Activated CD4-positive, CD25-positive, alpha-beta regulatory T cell (primary cell): ENCODE measurements around the gene ZSCAN1.
A peak's percentile ranks its signal among the peaks of the same experiment; 100 is the strongest.

ENCODE experiments used
- DNase-seq, 4 experiments: peaks; one replicate each; lab custom pipeline; 2025; lab: John Stamatoyannopoulos, UW

Gene ZSCAN1

DNA sequence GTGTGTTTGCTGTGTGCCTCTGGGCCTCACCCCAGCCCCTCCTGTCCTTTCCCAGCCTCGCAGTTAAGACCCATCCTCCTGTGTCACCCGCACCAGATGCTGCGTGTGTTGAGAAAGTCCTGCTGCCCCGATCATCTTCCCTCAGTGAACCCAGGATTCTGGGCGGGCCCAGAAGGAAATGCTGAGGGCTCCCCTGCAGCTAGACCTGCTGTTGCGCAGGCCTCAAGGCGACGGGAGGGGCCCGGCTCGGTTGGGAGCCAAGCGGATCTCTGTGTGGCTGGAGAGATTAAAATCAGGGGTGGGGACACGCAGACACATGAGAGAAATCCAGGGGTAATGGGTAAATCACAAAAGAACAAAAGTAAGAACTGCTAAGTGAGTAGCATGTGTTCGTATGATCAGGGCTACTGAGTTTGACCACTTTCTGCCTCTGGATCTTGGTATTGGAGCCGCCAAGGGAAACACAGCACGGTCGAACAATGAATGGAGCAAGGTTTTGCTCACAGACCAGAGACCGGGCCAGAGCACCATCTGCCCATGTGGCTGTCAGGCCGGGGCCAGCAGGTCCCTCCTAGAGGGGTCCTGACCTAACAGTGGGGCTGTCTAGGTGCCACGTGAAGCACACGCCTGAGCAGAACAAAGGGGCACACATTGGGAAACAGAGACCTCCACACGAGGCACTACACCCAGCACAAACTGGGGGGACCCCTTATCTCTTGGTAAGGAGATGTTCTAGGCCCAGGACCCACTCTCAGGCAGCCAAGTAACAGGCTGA is 7.1 kb downstream of the ZSCAN1 start:
- no peak for DNase-seq

DNA sequence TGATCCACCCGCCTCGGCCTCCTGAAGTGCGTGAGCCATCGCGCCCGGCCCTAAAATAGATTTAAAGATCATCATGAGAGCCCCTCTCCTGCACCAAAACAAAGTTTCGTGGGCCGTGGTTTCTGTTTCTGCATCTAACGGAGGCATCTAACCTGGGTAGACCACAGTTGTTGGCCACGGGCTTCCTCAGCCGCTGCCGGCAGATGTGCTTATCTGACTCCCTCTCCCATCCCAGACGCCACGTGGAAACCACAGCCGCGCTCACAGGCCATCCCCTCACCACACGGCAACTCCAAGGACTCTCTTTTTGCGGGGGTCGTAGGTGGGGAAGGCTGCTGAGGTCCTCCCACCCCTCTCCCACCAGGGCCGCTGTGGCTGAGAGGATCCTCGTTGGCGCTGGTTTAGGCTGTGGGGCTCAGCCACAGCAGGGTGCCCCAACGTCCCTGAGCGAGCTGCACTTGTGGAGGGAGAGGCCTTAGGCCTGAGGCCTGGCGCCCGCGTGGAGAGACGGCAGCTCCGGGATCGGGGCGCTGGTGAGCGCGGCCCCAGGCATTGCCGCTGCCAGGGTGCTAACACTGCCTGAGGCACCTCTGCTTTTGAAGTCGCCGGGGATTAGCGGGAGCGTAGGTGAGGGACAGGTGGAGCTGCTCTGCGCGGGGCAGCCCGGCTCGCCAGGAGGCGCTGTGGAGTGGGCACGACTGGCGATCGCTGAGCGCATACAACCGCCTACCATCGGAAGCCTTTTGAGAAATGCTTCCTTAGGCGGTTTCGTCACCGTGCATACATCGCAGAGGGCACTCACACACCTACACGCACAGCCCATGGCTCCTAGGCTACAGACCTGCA is 8.9 kb downstream of the ZSCAN1 start:
- no peak for DNase-seq

DNA sequence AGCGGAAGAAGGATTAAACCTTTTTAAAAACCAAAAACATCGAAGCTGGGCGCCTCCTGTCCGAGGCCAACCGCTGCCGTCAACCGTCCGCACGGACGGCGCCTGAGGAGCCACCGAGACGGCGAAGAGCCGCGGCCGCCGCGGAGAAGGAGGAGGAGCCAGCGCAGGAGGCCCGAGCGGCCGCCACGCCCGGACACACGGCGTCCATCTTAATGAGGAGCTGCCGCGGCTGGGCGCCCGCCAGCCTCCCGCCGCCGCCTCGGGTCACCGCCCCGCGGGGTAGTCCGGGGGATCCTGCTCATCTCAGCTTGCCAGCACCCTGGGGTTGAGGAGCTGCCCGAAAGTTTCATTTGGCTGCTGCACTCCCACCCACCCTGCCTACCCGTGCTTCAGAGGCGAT is 10.6 kb downstream of the ZSCAN1 start:
- DNase-seq, result no peak

DNA sequence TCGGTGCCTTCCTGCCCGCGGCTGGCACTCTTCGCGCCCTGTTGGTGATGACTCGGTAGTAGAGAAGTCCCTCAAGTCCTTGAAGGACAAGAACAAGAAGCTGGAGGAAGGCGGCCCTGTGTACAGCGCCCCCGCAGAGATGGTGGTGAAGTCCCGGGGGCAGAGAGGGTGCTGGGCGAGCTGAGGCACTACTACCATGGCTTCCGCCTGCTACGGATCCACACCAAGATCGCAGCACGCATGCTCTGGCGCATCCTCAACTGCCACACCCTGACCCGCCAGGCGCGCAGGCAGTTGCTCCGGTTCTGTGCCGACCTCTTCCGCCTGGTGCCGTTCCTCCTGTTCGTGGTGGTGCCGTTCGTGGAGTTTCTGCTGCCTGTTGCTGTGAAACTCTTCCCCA is 11.1 kb downstream of the ZSCAN1 start:
- no peak for DNase-seq

DNA sequence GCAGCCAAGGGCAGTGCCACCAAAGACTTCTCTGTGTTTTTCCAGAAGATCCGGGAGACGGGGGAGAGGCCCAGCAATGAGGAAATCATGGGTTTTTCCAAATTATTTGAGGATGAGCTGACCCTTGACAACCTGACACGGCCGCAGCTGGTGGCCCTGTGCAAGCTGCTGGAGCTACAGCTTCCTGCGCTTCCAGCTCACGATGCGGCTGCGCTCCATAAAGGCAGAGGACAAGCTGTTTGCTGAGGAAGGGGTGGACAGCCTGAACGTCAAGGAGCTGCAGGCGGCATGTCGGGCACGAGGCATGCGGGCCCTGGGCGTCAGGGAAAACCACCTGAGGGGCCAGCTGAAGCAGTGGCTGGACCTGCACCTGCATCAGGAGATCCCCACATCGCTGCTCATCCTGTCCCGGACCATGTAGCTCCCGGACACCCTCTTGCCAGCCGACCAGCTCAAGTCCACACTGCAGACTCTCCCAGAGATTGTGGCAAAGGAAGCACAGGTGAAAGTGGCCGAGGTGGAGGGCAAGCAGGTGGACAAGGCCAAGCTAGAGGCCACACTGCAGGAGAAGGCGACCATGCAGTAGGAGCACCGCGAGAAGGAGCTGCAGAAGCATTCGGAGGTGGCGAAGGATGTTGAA is 11.7 kb downstream of the ZSCAN1 start:
- no peak for DNase-seq

DNA sequence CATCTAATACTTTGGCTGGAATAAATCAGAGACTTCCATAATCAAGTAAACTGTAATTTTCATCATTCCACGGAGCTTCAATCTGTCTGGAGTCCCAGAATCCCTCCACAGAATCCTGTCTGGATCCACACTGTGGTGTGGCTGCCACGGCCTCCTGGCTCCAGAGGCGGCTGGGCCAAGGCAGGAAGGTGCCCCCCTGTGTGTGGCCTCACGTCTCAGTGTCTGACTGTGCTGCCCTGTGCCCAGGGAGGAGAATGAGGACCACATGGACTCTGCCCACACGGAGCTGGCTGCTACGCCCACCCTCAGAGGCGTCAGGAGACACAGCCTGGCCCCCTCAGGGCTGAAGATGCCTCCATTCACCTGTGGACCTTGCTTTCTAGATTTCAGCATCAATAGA is 13.0 kb downstream of the ZSCAN1 start:
- no peak for DNase-seq

DNA sequence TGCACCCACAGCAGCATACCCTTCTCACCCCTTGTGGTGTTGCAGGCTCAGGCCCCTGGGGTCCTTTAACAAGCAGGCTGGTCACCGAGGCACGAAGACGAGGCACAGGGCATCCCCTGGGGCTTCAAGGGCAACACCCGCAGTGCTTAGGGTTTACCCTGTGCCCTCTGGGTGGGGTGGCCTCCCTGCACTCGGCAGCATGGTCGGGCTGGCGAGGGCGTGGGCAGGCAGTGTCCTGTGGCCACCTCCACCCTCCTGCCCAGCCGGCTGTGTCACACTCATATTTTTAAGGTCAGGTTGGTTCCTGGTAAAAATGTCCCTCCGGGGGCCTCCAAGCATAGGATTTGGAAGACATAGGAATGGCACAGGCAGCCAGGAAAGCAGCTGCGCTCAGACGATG is 13.8 kb downstream of the ZSCAN1 start:
- DNase-seq, result no peak

DNA sequence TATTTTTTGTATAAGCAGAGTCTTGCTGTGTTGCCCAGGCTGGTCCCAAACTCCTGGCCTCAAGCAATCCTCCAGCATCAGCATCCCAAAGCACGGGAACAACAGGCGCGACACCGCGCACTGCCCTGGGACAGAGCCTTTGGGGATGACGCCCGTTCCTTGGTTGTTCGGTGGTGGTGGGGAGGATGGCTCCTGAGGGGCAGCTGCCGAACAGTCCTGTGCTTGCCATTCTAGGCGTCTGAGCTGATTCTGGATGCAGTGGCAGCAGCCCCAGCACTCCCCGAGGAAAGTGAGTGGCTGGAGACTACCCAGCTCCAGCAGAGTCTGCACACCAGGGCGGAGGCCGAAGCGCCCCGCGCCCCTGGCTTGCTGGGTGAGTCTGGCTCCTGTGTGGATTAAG is 18.4 kb downstream of the ZSCAN1 start:
- DNase-seq, result no peak

DNA sequence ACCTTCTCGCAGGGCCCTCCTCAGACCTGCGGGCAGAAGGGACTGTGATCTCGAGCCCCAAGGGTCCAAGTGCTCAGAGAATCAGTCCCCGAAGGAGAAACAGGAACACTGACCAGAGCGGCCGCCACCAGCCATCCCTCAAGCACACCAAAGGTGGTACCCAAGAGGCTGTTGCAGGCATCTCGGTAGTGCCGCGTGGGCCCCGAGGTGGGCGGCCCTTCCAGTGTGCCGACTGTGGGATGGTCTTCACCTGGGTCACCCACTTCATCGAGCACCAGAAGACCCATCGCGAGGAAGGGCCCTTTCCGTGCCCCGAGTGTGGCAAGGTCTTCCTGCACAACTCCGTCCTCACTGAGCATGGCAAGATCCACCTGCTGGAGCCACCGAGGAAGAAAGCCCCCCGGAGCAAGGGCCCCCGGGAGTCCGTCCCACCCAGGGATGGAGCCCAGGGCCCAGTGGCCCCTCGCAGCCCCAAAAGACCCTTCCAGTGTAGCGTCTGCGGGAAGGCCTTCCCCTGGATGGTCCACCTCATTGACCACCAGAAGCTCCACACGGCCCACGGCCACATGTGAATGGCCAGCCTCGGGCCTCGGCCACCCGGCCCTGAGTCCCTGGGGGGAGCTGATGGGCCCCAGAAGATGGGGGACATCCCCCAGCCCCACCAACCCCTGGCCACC is 19.8 kb downstream of the ZSCAN1 start:
- no peak for DNase-seq

DNA sequence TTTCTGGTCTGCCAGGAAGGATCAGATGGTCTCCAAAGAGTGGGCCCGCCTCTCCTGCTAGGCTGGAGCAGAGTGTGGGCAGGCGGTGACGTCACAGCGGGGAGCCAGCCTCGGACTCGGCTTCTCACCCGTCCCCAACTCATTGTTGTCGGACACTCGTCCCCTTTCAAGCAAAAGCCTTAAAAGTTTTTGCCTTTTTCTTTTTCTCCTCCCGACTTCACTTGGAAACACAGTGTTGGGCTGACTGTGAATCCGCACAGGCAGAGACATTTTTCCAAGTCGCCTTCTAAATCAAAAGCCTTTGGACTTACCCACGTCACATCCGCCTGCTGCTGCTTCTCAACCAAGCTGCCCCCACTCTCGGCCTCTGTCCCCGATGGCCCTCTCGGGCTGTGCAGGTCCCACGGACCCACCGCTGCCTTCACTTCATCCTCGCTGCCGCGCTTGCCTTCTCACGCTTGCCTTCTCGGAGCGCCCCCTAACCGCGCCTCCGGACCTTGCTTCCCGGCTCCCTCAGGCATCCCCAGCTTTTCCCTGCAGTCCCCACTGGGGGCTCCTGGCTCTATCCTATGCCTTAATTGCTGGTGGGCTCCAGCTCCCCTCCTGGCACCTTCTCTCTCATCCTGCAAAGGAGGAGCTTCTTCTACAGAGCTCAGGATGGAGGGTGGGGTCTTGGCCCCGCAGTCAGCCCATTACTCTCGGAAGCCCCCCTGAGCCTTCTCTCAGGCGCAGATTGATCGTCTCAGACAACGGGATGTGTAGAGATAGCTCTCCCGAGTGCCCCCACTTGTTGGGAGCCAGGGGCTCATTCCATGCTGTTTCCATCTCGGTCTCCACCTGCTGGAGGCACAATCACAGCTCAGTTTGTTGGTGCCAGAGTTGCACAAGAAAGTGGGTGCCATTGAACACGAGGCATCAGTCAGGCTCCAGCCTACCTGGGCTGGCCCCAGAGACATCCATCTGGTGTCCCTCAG is 21.4 kb downstream of the ZSCAN1 start:
- DNase-seq, result no peak

DNA sequence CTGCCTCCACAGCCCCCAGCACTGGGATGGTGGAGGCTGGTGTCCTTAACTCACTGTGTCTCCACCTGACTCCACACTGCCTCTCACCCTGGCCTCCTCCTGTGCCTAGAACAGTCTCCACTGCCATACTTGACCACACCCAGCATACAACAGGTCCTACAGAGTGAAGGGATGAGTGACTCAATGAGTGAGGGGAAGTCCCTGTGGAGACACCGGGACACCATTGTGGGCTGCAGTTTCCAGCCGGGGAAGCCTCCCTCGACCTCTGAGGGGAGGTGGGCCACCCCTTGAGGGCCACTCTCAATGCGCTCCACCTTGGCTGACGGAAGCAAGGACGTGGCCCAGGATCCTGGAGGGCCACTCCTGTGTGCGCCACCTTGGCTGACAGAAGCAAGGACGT is 22.4 kb downstream of the ZSCAN1 start:
- DNase-seq, result no peak

DNA sequence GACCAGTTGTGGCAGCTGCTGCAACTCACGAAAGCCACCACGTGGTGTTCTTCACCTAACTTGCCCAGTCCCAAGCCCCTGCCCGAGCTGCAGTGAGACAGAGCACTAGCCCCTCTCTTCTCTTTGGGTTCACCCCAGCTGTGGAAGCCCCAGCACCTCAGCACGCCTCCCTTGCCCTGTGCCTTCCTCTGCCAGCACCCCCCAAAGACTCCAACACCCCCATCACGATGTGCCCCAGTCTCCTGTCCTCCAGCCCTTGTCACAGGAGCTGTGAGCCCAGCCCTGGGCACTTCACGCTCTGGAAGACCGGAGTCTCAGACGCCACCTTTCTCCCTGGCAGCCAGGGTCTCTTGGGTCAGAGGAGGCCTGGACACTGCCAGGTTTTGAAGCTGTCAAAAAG is 23.0 kb downstream of the ZSCAN1 start:
- DNase-seq, result no peak

DNA sequence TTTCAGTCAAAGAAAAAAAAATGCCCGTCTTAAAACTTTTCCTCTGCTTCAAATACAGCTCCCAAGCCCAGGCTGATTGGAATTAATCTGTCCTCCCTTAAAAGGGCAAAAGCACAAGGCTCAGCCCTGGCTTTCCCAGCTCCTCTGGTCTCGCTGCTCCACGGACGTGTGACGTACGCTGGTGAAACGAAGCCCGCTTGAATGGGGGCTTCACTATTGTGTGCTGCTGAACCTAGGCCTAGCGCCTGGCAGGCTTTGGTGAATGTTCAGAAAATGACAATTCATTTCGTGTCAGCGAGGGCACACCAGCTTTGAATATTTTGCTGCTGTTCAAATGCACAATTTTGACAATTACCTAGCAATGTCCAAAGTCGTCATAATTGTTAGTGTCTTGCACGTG is 24.6 kb downstream of the ZSCAN1 start:
- DNase-seq, result no peak

DNA sequence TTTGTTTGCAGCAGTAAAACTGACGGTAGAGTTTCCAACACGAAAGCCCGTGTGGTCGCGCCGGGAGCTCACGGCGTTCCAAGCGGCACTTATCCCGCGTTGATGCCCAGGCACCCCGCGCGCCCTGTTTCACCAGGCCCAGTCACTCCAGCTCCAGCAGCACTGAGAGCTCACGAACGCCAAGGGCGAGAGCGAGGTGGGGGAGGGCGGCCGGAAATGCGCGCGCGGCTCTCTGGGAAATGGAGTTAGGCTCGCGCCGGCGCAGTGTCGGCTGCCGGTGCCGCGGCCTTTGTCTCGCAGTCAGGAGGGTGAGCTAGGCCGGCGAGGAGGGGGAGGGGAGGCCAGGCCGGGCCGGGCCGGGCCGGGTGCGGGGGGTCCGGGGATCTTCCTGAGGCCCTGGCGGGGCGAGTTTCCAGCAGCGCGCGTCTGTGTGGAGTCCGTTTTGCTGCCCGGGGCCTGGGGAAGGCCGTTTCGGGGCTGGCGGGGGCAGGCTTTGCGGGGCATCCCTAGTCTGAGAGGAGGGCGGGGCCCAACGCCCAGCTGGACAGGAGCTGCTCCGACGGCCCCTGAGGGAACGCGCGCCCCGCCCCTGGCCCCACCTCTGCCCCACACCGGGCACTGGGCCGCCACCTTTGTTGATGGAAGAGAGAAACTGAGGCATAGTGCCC is 25.3 kb downstream of the ZSCAN1 start, which contains the start of gene ZNF135:
Gene ZNF135 (plus strand): TSS at position 280 of the 668 bp plus-strand sequence. CDS start 721 bp downstream, outside the sequence.
- peak; percentile 31 to 54 (median 46) for DNase-seq

DNA sequence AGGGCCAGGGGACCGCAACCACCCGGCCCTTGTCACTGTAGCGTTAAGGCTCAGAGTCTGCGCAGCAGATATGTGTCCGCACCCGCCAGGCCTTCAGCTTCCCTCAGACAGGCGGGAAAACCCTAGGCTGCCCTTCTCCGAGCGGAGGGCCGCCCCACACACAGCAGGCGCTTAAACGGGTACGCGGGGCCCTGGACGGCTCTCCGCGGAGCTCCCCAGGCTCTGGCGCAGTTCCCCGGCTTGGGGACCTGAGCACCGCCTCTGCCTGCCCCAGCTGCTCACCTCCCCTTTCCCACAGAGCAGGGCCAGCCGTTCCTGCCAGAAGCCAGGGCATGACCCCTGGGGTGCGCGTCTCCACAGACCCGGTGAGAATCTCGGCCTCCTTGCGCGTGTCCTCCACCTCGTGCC is 25.9 kb downstream of the ZSCAN1 start:
- DNase-seq, result no peak

DNA sequence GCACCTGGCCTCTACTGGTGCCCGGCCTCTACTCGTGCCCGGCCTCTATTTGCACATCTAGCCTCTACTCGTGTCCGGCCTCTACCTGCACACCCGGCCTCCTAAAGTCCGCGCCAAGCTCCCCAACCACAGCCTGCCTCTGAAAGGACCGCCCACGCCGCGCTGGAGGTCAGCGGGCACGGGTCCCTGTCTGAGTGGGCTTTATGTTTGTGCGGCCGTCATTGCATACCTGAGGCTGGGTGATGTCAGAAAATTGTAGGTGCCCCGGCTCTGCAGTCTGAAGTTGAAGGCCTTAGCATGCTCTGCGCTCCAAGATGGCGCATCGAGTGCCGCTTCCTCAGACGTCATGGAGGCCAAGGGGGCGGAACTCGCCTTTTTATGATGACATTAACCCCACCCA is 26.4 kb downstream of the ZSCAN1 start:
- no peak for DNase-seq

DNA sequence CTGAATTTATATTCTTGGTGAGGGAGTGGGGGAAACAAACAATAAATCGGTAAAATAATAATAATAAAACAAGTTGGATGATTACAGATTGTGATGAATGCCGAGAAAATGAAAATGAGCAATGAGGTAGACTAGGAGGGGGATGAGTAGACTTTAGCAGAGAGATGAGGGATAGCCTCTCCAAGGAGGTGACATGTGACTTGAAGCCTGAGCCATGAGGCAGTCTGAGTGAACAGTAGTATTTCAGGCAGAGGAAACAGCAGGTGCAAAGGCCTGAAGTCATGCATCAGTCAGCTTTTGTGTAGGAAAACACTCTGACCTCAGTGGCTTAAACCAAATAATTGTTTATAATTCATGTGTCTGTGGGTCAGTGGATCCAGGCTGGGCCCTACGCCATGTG is 29.9 kb downstream of the ZSCAN1 start:
- DNase-seq, result no peak

DNA sequence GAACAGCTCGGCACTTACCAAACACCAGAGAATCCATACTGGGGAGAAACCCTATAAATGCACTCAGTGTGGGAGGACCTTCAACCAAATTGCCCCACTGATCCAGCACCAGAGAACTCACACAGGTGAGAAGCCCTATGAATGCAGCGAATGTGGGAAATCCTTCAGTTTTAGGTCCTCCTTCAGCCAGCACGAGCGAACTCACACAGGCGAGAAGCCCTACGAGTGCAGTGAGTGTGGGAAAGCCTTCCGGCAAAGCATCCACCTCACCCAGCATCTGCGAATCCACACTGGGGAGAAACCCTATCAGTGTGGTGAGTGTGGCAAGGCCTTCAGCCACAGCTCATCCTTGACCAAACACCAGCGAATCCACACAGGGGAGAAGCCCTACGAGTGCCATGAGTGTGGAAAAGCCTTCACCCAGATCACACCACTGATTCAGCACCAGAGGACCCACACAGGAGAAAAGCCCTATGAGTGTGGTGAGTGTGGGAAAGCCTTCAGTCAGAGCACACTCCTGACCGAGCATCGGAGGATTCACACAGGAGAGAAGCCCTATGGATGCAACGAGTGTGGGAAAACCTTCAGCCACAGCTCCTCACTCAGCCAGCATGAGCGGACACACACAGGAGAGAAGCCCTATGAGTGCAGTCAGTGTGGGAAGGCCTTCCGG is 33.6 kb downstream of the ZSCAN1 start:
- DNase-seq, result no peak

DNA sequence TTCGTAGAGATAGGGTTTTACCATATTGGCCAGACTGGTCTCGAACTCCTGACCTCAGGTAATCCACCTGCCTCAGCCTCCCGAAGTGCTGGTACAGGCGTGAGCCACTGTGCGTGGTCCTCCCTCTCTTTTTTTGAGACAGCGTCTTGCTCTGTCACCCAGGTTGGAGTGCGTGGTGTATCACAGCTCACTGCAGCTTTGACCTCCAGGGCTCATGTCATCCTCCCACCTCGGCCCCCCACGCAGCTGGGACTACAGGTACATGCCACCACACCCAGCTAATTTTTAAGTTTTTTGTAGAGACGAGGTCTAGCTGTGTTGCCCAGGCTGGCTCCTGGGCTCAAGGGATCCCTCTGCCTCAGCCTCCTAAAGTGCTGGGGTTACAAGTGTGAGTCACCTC is 46.0 kb downstream of the ZSCAN1 start:
- DNase-seq, result no peak

DNA sequence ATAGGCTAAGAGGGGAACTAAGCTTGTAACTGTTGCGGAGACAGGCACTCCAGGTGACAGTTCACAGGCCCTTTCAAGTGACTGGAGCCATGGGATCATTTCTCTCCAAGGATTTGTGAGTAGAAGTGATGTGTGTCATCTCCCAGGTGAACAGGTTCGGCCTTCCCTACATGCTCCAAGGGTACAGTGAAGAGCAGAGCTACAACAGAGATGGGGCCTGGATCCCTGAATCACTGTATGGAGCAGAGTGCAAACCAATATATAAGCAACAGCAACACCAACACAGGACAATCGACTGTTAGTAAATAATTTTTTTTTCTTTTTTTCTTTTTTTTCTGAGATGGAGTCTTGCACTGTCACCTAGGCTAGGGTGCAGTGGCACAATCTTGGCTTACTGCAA is 49.2 kb downstream of the ZSCAN1 start:
- DNase-seq, result no peak
